OCI-LY7 (cell line): ENCODE data around the gene CLSTN1. TPM values are rescaled to one million over a fixed set of nuclear protein-coding genes. Genes with fewer than 3 reads are reported as not detected.

Experiments used
- BruUV-seq: library from RNA; stranded (reverse); fragments of 400-500 nt; replicated peaks from 2 replicates; lab custom pipeline; 2021; lab: Mats Ljungman, UMichigan
- CTCF ChIA-PET: fragments of 300-600 bp; sonication (Branson Sonifier 250); formaldehyde crosslinking; loops from one replicate; lab custom pipeline; 2022; ENCODE audit warnings: antibody characterized with exemption; ENCODE audit not compliant: unreplicated experiment; lab: Charles Lee
- POLR2A ChIA-PET: fragments of 300-600 bp; sonication (Branson Sonifier 250); formaldehyde crosslinking; loops from one replicate; lab custom pipeline; 2022; ENCODE audit warnings: antibody characterized with exemption; lab: Charles Lee
- DNase-seq: peaks from one replicate; pipeline ENCODE4 v3.0.0-alpha.2; 2015; ENCODE audit warnings: low spot score
- H2AFZ ChIP-seq: fragments of 200-600 bp; sonication (generic), shearing (Covaris generic); 2 replicates; pipeline ENCODE4 v1.6.1; 2014; ENCODE audit warnings: mild to moderate bottlenecking, antibody characterized with exemption, low read length, moderate library complexity
- H3K27ac ChIP-seq: fragments of 200-600 bp; sonication (generic); 2 replicates; pipeline ENCODE4 v1.5.1; 2014; ENCODE audit warnings: mixed run types, low read depth, mild to moderate bottlenecking, moderate library complexity, low read length, inconsistent platforms; ENCODE audit not compliant: poor library complexity, severe bottlenecking
- H3K36me3 ChIP-seq: fragments of 200-600 bp; sonication (generic); 2 replicates; pipeline ENCODE4 v1.6.1; 2014; ENCODE audit warnings: mild to moderate bottlenecking, antibody characterized with exemption, low read length, moderate library complexity, mixed read lengths; ENCODE audit not compliant: insufficient read depth
- H3K4me1 ChIP-seq: fragments of 200-600 bp; sonication (generic); 2 replicates; pipeline ENCODE4 v1.5.1; 2014; ENCODE audit warnings: mild to moderate bottlenecking, low read length; ENCODE audit not compliant: insufficient read depth, poor library complexity, severe bottlenecking
- H3K4me2 ChIP-seq: fragments of 200-600 bp; sonication (generic); 2 replicates; pipeline ENCODE4 v1.6.1; 2014; ENCODE audit warnings: mild to moderate bottlenecking, low read length
- H3K4me3 ChIP-seq: fragments of 200-600 bp; sonication (generic); 2 replicates; pipeline ENCODE4 v1.5.1; 2014; ENCODE audit warnings: mild to moderate bottlenecking, low read depth, low read length; ENCODE audit not compliant: poor library complexity, severe bottlenecking
- H3K79me2 ChIP-seq: fragments of 200-600 bp; sonication (generic); 2 replicates; pipeline ENCODE4 v1.6.1; 2016; ENCODE audit warnings: low read depth, mild to moderate bottlenecking, low read length, moderate library complexity, mixed read lengths; ENCODE audit not compliant: insufficient read depth
- H3K9me2 ChIP-seq: fragments of 200-600 bp; sonication (generic); 2 replicates; pipeline ENCODE4 v1.6.1; 2016; ENCODE audit warnings: mild to moderate bottlenecking, low read length, mixed read lengths; ENCODE audit not compliant: insufficient read depth
- H3K9me3 ChIP-seq: fragments of 200-600 bp; sonication (generic); 2 replicates; pipeline ENCODE4 v1.6.1; 2014; ENCODE audit warnings: mild to moderate bottlenecking, mixed run types, low read length, mixed read lengths
- H4K20me1 ChIP-seq: fragments of 200-600 bp; sonication (generic); 2 replicates; pipeline ENCODE4 v1.6.1; 2014; ENCODE audit warnings: mild to moderate bottlenecking, antibody characterized with exemption, low read length, moderate library complexity, mixed read lengths; ENCODE audit not compliant: insufficient read depth
- CTCF ChIP-seq: fragments of 200-600 bp; sonication (generic); conservative IDR thresholded peaks from 2 replicates; pipeline ENCODE4 v1.5.1; 2014; ENCODE audit warnings: mild to moderate bottlenecking, antibody characterized with exemption, low read length, moderate library complexity, mixed read lengths
- EZH2phosphoT487 ChIP-seq: fragments of 200-600 bp; sonication (generic); IDR thresholded peaks from 2 replicates; pipeline ENCODE4 v1.6.1; 2018; ENCODE audit warnings: low read depth, borderline replicate concordance, mild to moderate bottlenecking, mixed run types, antibody characterized with exemption, low read length, moderate library complexity, mixed read lengths
- intact Hi-C: fragments of 100-400 bp; cut with micrococcal nuclease; formaldehyde crosslinking; loops from one replicate; pipeline ENCODE4 v1.10.0; 2022; ENCODE audit not compliant: unreplicated experiment
- total RNA-seq, 2 experiments: library from RNA; depleted of rRNA in 1 of 2; stranded (reverse); fragments of >200 nt in 1 of 2; shearing (Covaris generic) in 1 of 2; gene quantifications; 2 replicates each; pipeline ENCODE4 v1.2.3, GENCODE V29; 2014 to 2022

CLSTN1 gene
- total RNA-seq, 2 experiments from 2014 or later, result 58.6 to 124 TPM

- Histone ChIP-seq H3K27ac (no peak overlapping the region), H2AFZ (no peak overlapping the region), H3K4me1 (peaks cover 18% of the 10 kb centered on the region), H3K79me2 (no peaks in the 10 kb centered on the region), H3K36me3 (peaks cover 46% of the 10 kb centered on the region), H4K20me1 (no peaks in the 10 kb centered on the region), H3K9me2 (no peaks in the 10 kb centered on the region), H3K4me2 (no peak overlapping the region), H3K4me3 (no peak overlapping the region), H3K9me3 (no peaks in the 10 kb centered on the region)
- no peak for DNase-seq
- TF ChIP-seq EZH2phosphoT487 (no peak), CTCF (no peak)
- intact Hi-C loops, result no loop called here
- CTCF ChIA-PET, result no interaction called here
- POLR2A ChIA-PET, result no interaction called here
- BruUV-seq, result no TSS peak
Observed at GRCh38 chr1:9723068-9723805, 100.5 kb downstream of the CLSTN1 start.

GRCh38 chr1:9722378-9722749 is 101.4 kb downstream of the CLSTN1 start:
- Histone ChIP-seq H3K9me3 (no peaks in the 10 kb centered on the region), H2AFZ (no peak overlapping the region), H3K9me2 (no peaks in the 10 kb centered on the region), H3K27ac (no peak overlapping the region), H3K79me2 (no peaks in the 10 kb centered on the region), H3K4me2 (no peak overlapping the region), H3K4me3 (no peak overlapping the region), H3K36me3 (peaks cover 39% of the 10 kb centered on the region), H3K4me1 (peaks cover 23% of the 10 kb centered on the region), H4K20me1 (no peaks in the 10 kb centered on the region)
- intact Hi-C loops, result no loop called here
- no TSS peak for BruUV-seq
- no peak for DNase-seq
- TF ChIP-seq CTCF, result no peak
- no peak for TF ChIP-seq EZH2phosphoT487
- ChIA-PET CTCF (interaction anchor here (0.6 kb wide), 1 partner anchor 37 kb away, joined by 3 read pairs; no protein-coding TSS in a partner anchor), POLR2A (no interaction called here)
